Epithelial cell of esophagus (primary cell): ENCODE measurements around the gene WWC2.

Experiments used
- DNase-seq: peaks from one replicate; pipeline ENCODE4 v3.0.0; 2010; ENCODE audit warnings: low read depth
- H3K4me3 ChIP-seq: 2 replicates; pipeline ENCODE4 v1.5.1; 2011; ENCODE audit warnings: mild to moderate bottlenecking, low read length, control low read depth
- TF ChIP-seq, protein P1 (sequence below): IDR thresholded peaks from 2 replicates; pipeline ENCODE4 v1.5.1; 2011; ENCODE audit warnings: low read depth, mild to moderate bottlenecking, low read length, control low read depth, inconsistent platforms; ENCODE audit not compliant: insufficient read depth; ENCODE audit errors: missing control alignments

WWC2 gene

DNA sequence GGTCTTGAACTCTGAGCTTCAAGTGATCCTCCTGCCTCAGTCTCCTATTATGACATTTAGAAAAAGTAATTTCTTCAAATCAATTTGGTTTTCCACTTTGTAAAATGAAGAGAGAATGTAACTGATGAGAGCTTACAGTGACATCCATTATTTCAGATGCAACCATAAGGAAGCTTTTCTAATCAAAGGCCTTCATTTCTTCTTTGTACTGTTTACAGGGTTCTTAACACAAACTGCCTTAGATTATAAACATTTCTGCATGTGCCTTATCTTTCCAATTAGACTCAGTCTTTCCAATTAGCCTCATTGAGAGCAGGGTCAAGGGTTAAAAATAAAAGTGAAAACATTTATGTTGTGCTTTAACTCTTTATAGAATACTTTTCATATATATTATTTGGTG is 71.8 kb downstream of the WWC2 start:
- H3K4me3 ChIP-seq = no peak overlapping the region
- TF ChIP-seq, protein P1, sequence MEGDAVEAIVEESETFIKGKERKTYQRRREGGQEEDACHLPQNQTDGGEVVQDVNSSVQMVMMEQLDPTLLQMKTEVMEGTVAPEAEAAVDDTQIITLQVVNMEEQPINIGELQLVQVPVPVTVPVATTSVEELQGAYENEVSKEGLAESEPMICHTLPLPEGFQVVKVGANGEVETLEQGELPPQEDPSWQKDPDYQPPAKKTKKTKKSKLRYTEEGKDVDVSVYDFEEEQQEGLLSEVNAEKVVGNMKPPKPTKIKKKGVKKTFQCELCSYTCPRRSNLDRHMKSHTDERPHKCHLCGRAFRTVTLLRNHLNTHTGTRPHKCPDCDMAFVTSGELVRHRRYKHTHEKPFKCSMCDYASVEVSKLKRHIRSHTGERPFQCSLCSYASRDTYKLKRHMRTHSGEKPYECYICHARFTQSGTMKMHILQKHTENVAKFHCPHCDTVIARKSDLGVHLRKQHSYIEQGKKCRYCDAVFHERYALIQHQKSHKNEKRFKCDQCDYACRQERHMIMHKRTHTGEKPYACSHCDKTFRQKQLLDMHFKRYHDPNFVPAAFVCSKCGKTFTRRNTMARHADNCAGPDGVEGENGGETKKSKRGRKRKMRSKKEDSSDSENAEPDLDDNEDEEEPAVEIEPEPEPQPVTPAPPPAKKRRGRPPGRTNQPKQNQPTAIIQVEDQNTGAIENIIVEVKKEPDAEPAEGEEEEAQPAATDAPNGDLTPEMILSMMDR = no peak
- no peak for DNase-seq

DNA sequence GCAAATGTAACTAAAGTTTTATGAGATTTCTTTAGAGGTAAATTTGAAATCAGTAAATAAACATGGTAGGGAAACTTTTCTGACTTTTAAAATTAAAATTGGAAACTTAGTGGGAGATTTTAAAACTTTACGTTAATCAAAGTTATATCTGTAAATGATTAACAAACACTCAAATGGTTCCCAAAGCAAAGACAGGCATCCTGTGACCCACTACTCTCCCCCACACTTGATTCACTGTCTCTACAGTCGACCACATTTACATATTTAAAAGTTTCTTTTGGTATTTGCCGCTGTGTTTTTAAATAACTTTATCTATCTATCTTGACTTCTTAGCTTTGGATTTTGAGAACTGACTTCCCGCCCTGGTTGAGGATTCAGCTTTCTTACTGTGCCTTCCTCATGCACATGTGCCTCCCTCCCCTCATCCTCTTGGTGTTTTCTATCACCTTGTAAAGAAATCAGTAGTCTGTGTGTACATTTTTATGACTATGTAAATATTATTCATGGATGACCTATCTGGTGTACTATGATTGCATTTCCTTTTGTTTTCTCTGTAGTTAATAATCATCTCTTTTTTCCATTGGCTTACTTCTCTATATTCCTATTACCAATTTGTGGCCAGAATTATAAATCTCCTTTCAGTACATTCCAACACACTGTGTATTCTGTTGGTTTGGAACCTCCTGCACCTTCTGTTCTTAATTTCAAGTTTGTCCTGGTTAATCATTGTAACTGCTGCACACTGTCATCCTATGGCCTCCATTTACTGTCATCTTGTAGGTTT is 72.6 kb downstream of the WWC2 start:
- TF ChIP-seq, protein P1 = no peak
- peak; percentile 21 for DNase-seq
- no peak overlapping the region for H3K4me3 ChIP-seq

DNA sequence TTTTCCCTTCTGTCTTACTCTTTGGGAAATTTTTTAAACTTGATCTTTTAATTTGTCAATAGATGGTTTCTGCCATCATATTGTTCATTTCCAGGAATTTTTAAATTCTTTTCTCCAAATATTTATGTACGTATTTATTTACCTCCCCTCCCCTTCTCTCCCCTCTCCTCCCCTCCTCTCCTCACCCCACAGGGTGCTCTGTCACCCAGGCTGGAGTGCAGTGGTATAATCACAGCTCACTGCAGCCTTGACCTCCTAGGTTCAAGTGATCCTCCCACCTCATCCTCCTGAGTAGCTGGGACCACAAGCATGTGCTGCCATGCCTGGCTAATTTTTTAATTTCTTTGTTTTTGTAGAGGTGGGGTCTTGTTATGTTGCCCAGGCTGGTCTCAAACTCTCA is 73.8 kb downstream of the WWC2 start:
- TF ChIP-seq, protein P1 = no peak
- no peak overlapping the region for H3K4me3 ChIP-seq
- no peak for DNase-seq

DNA sequence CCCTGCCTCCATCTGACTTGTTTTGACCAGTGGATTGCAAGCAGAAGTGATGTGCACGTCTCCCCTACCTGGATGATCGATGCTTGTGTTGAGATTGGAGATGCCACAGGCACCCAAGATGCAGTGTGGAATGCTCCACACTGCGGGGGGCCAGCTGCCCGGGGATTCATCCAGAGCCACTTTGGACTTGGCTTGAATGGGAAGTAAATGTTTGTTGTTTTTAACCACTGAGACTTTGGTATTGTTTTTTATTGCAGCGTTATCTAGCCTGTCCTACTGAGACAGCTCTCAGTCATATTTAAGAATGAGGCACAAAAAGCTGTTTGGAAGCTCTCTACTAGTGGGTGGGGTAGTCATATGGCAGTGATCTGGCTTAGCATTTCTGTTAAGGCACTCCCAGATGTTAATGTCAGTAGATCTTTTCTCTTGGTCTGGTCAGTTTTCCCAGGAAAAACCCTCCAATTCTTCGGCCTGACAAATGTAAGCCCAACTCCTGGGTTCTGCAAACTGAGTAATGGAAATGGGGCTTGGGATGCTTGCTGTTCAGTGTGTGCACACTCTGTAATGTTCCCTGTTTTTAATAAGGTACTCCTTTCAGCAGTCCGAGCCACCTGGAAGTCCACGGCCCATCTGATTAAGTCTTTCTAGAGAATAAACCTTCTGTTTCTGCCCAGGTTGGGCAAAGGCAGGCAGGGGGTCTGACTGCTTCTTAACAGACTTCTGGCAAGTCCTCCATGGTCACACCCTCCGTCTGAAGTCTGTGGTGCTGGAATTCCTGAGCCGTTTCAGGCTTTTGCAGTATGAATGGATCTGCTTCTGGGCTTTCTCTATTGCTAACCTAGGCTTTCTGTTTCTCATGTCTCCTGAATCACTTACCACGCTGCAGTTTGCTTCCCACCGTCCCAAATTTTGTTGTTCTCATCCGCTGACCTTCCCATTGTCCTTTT is 74.8 kb downstream of the WWC2 start:
- no peak overlapping the region for H3K4me3 ChIP-seq
- TF ChIP-seq, protein P1 = no peak
- no peak for DNase-seq

DNA sequence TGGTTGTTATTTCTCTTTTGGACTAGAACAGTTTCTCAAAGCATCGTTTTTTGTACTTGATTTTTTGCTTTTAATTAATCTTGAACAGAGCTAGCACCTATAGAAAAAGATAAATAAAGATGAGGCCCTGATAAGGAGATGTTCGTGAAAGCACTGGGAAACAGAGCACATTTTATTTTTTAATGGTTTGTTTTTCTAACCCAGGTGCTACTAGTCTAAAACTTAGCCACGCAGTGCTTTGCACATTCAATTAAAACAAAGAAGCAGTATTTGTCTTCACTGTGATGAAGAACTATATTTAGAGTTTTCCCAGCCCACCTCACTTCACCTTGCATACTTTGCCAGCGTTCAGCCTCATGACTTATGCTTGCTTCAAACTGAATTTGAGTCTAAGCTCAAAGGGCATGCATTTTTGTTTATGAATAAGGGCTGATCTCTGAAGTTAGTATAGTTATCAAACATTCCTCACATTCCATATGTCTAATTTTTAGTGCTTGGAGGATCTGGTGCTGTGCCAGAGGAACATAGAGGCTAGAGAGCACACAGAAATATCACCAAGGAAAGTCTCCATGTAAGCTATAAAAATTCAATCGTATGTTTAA is 76.7 kb downstream of the WWC2 start:
- no peak overlapping the region for H3K4me3 ChIP-seq
- DNase-seq = no peak
- TF ChIP-seq, protein P1 = no peak

DNA sequence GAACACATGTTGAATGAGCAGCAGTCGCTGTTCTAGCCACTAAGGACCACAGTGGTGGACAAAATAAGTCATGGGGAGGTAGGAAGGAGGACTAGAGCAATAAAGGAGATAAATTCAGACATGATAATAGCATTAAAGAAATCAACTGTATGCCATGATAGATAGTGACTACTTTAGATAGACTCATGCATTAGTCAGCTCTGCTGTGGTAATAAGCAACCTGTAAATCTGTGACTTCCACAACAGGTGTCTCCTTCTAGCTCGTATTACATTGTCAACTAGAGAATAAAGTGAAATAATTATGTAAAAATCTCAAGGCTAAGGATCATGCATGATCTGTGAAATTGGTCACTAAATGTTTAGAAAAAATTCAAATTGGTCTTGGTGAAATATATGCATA is 77.9 kb downstream of the WWC2 start:
- TF ChIP-seq, protein P1 = no peak
- peak; percentile 68 for DNase-seq
- no peak overlapping the region for H3K4me3 ChIP-seq
